ENCODE measurements around the gene FAM20B. TPM values are rescaled to one million over a fixed set of nuclear protein-coding genes. Genes with fewer than 3 reads are reported as not detected.
A peak's percentile ranks its signal among the peaks of the same experiment; 100 is the strongest.

Gene FAM20B
- total and polyA plus RNA-seq, 2 of the 13 experiments (the other 11 are each of a cell fraction or from before 2014, with no cell fraction given): 13.8 to 26.9 TPM

GRCh38 chr1:179029321-179029759 lies 3.6 kb downstream of the FAM20B start (continued):
- TF ChIP-seq BRCA1 (CRISPR knock-in tag; IDR thresholded peaks at IDR 0.05) (no peak), HNF4A (CRISPR knock-in tag; IDR thresholded peaks at IDR 0.05) (peak; percentile 84), HOXA9 (CRISPR knock-in tag; IDR thresholded peaks at IDR 0.05; ENCODE audit: borderline replicate concordance) (no peak), KLF11 (CRISPR knock-in tag; IDR thresholded peaks at IDR 0.05) (no peak), FOXP1 (IDR thresholded peaks at IDR 0.05) (no peak), FOXP1 (CRISPR knock-in tag; IDR thresholded peaks at IDR 0.05) (peak; percentile 49; the same call in 1 of the 2 replicates), RXRA (CRISPR knock-in tag; IDR thresholded peaks at IDR 0.05) (no peak), HOMEZ (CRISPR knock-in tag; IDR thresholded peaks at IDR 0.05; ENCODE audit: low read depth) (no peak), THYN1 (CRISPR knock-in tag; IDR thresholded peaks at IDR 0.05; ENCODE audit: borderline replicate concordance, low read depth) (no peak), KAT2B (IDR thresholded peaks at IDR 0.05; ENCODE audit: borderline replicate concordance, low read depth, low read length) (no peak), KLF15 (CRISPR knock-in tag; IDR thresholded peaks at IDR 0.05; ENCODE audit: borderline replicate concordance) (no peak), ZNF34 (CRISPR knock-in tag; IDR thresholded peaks at IDR 0.05; ENCODE audit: borderline replicate concordance) (no peak), ZNF550 (CRISPR knock-in tag; IDR thresholded peaks at IDR 0.05; ENCODE audit: borderline replicate concordance) (no peak), NFRKB (IDR thresholded peaks at IDR 0.05) (no peak), EP300 (IDR thresholded peaks at IDR 0.05; ENCODE audit: low read depth in 2 of 2, low read length in 2 of 2) (no peak), EP300 (CRISPR knock-in tag; IDR thresholded peaks at IDR 0.05; ENCODE audit: borderline replicate concordance) (no peak), GZF1 (CRISPR knock-in tag; IDR thresholded peaks at IDR 0.05) (no peak), ZBTB4 (CRISPR knock-in tag; IDR thresholded peaks at IDR 0.05; ENCODE audit: borderline replicate concordance) (no peak), TBX3 (IDR thresholded peaks at IDR 0.05; ENCODE audit: borderline replicate concordance) (0 out of 2 replicates have a peak, but pooled peaks have one; percentile 12), ZNF562 (CRISPR knock-in tag; IDR thresholded peaks at IDR 0.05; ENCODE audit: borderline replicate concordance) (no peak), NFE2L2 (IDR thresholded peaks at IDR 0.05; ENCODE audit: low read length) (no peak), ZNF646 (CRISPR knock-in tag; IDR thresholded peaks at IDR 0.05) (no peak)
